Measurements from ENCODE around the gene UBE2U.

The UBE2U gene

DNA sequence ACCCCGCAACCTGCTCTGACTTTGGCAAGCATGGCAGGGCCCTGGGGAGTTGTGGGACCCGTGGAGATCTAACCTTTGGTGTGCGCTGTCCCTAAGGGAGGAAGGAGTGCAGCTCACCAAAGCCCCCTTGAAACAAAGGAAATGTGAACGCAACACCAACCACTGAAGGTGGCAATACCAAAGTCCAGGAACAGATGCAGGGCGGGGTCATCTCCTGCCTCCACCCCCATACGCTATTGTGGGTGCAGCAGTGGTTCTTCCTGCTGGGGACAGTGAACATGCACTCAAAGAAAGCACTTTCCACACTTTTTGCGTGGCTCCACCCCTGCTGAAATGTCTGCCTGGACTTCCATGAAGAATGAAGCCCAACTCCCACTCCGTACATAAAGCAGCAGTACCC is 93.0 kb downstream of the UBE2U start:
- DNase-seq = no peak

- no peak for DNase-seq
Observed at GRCh38 chr1:64302194-64302593, 98.8 kb downstream of the UBE2U start.

DNA sequence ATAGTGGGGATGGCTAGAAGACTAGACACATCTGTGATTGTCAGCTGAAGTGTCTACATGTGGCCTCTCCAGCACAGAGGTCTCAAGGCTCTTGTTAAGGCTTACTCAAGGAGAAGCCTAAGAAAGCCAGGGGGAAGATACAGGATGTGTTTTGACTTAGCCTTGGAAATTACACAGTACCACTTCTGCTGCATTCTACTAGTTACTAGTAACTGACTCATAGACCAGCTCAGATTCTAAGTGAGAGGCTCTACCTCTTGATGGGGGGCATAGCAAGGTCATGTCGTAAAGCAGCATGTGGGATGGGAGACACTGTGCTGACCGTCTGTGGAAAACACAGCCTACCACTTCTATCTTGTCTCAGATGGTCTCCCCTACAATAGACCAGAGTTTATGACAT is 99.5 kb downstream of the UBE2U start:
- no peak for DNase-seq

- no peak for DNase-seq
Observed at GRCh38 chr1:64304823-64305222, 101.4 kb downstream of the UBE2U start.

DNA sequence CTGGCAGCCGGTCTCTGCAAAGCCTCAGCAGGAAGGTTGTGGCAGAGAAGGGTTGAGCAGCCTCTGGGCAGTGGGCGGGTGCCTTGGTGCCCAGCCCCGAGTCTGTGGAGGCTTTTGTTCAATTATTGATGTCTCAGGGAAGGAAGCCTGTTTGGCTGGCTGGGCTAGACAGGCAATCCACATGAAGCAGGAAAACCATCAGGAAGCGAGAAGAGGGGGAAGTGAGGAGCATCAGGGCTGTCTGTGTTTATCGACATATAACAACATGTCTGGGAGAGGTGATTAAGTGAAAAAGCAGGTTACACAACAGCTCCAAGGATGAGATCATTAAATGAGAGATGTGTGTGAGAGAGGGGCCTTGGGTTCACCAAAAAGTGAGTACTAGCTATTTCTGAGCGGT is 105.4 kb downstream of the UBE2U start:
- DNase-seq = no peak

GRCh38 chr1:64309431-64309831 is 106.0 kb downstream of the UBE2U start:
- DNase-seq = no peak

DNA sequence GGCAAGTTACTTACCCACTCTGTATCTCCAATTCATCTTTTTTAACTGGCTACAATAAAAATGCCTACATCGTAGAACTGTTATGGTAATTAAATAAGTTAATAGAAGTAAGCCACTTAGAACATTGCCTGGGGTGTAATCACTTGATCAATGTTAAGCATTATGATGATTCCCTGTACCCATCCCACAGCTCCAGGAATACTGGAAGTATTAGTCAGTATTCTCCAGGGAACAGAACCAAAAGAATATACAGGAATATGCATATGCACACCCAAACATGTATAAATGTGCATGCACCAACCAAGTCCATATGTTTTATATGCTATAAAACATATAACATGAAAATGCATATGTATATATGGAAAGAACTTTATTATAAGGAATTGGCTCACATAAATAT is 107.3 kb downstream of the UBE2U start:
- no peak for DNase-seq

- DNase-seq = no peak
Observed at GRCh38 chr1:64312431-64312830, 109.0 kb downstream of the UBE2U start.

DNA sequence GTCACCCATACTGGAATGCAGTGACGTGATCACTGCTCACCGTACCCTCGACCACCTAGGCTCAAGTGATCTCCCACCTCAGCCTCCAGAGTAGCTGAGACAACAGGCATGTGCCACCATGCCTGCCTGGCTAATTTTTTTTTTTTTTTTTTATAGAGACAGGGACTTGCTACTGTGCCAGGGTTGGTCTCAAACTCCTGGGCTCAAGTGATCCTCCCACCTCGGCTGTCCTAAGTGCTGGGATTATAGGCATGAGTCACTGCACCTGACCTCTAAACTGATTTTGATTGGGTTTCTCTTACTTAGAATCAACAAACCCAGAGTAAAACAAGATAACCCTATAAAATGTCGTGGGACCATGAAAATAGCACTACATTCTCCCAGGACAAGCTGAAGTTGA is 112.0 kb downstream of the UBE2U start:
- no peak for DNase-seq
